EH (cell line): Measurements from ENCODE around the gene DPF3.
"Not testable (repeated sequence)": the region's sequence is repeated elsewhere in the genome, so short reads cannot be mapped to it uniquely, and the experiment has no call there.

Source experiments
- DNase-seq: peaks from one replicate; pipeline ENCODE4 v3.0.0-alpha.2; 2015; ENCODE audit warnings: low read depth

The DPF3 gene

GRCh38 chr14:72774894-72775620 lies 118.8 kb downstream of the DPF3 start:
- DNase-seq = no peak

DNA sequence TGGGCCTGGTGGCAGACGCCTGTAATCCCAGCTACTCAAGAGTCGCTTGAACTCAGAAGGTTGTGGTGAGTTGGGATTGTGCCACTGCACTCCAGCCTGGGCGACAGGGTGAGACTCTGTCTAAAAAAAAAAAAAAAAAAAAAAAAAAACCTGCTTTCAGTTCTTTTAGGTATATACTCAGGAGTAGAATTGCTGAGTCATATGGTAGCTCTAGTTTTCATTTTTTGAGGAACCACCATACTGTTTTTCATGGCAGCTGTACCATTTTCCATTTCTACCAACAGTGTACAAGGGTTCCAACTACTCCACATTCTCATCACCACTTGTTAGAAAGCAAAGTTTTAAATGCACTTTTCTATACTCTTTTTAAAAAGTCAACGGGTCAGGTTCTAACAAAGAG lies 119.8 kb downstream of the DPF3 start:
- DNase-seq = no peak

- DNase-seq = no peak
Measured at GRCh38 chr14:72771561-72771960, 122.3 kb downstream of the DPF3 start.

GRCh38 chr14:72766296-72766695 lies 127.6 kb downstream of the DPF3 start:
- no peak for DNase-seq

GRCh38 chr14:72763892-72764291 lies 130.0 kb downstream of the DPF3 start:
- no peak for DNase-seq

DNA sequence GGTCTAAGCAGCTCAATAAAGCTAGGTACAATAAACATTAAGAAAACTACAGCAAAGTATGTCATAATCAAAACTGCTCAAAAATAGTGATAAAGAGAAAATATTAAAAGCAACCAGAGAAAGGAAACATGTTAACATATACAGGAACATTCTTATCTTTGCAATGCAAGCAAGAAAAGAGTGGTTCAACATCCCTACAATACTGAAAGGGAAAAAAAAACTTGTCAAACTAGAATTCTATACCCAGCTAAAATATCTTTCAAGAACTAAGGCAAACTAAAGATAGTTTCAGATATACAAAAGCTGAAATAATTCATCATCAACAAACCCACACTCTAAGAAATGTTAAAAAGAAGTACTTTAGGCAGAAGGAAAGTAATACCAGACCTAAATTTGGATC lies 134.2 kb downstream of the DPF3 start:
- no peak for DNase-seq

GRCh38 chr14:72758993-72759392 lies 134.9 kb downstream of the DPF3 start:
- DNase-seq = no peak

DNA sequence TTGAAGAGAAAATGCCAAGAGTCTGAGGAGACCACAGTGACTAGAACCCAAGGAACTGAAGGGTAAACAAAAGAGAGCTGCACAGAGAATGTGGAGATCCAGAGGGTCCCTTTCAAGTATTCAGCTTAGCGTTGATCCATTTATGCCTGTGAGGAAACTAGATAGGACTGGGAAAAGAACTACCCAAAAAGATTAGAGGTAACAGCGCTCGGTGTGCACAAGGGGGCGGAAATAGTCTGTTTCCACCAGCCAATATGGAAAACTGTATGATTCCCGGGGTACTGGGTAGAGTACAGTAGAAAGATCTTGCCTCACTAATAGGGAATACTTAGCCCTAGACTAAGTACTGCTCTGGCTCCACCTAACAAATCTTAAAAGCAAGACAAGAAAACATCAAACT lies 135.5 kb downstream of the DPF3 start:
- DNase-seq = no peak

DNA sequence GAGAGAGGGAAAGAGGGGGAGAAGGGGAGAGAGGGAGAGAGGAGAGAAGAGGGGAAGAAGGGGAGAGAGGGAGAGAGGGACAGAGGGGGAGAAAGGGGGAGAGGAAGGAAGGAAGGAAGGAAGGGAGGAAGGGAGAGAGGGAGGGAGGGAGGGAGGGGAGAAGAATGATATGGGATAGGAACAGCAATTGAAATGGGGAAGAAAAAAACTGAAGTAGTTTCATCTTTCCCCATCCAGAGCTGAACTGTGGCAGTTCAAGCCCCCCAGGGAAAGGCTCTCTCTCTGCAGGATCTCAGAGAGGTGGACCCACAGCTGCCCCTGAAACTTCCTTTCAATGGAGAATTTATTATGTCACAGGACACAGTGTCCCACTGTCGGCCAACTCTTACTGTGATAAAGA lies 136.9 kb downstream of the DPF3 start:
- no peak for DNase-seq

GRCh38 chr14:72755766-72756165 lies 138.1 kb downstream of the DPF3 start:
- no peak for DNase-seq

GRCh38 chr14:72754949-72755348 lies 139.0 kb downstream of the DPF3 start:
- no peak for DNase-seq

DNA sequence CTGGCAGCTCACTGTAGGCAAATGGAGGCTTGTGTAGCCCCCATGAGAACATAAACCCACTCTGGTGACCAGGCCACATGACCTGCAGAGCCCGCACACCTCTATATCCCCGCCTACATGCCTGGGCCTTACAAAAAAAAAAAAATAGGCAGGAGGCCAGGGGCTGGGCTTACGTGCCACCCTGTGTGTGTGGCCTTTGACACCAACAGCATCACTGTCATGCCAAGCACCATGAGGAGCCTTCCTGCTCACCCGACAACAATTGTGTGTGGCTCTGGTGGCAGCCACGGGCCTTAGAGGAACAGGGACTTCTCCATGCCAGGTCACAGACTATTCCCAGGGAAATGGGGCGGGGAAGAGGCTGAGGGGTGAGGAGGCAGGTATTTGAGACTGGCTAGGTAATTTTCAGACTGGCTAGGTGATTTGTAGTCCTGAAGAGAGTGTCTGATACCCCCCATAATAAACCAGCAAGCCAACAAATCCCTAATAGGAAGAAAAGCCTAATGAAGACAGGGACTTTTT lies 140.0 kb downstream of the DPF3 start:
- no peak for DNase-seq

- no peak for DNase-seq
Measured at GRCh38 chr14:72753044-72753710, 140.7 kb downstream of the DPF3 start.

DNA sequence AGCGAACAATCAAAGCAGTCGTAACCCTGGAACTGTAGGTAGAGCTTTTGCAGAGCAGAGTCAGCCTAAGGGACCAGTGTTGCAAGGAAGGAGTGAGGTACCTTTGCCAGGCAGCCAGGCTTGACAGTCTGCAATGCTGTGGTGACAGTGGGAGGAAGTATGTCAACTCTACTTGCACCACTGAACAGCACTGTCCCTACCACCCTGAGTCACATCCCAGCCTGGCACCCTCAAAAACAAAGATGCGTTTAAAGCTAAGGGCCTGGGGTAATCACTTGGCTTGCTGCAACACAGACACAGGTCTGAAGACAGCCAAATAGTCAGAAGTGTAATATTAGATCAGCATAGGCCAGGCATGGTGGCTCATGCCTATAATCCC lies 141.9 kb downstream of the DPF3 start:
- DNase-seq = no peak

GRCh38 chr14:72751276-72752033 lies 142.4 kb downstream of the DPF3 start:
- DNase-seq = no peak

GRCh38 chr14:72748921-72749320 lies 145.0 kb downstream of the DPF3 start:
- not testable (repeated sequence) for DNase-seq

DNA sequence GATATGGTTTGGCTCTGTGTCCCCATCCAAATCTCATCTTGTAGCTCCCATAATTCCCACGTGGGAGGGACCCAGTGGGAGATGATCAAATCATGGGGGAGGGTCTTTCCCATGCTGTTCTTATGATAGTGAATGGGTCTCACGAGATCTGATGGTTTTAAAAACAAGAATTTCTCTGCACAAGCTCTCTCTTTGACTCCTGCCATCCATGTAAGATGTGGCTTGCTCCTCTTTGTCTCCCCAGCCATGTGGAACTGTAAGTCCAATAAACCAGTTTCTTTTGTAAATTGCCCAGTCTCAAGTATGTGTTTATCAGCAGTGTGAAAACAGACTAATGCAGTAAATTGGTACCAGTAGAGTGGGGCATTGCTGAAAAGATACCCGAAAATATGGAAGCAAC lies 146.2 kb downstream of the DPF3 start:
- no peak for DNase-seq

- DNase-seq = peak; percentile 87
Measured at GRCh38 chr14:72745991-72746980, 147.6 kb downstream of the DPF3 start.

- peak; percentile 89 for DNase-seq
Measured at GRCh38 chr14:72745546-72745945, 148.4 kb downstream of the DPF3 start.

DNA sequence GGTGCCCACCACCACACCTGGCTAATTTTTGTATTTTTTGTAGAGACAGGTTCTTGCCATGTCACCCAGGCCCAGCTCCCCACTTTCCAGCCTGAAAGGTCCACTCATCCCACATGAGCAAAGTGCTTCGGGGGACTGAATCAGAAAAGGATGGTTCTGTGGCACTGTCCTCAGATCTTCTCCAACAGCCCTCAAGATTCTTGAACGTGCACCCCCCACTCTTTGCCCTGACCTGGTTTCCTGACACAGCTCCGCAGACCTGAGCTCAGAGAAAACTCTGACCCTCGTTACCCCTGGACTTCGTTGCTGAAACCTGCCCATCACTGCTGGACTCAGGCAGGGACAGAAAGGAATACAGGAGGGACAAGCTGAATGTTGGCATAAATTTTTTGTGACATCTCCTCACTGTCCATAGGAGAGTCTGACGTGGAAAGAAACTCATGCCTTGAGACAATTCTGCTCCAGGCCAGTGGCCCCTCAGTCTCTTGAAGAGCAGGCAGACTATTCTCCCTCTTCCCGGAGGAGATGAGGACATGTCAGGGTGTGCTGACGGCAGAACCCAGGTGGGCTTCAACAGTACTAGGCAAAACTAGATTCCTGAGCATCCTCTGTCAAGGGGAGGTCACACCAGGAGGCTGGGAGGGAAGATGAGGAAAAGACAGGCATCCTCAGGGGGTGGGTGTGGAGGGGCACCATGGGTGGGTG lies 149.3 kb downstream of the DPF3 start:
- DNase-seq = no peak

DNA sequence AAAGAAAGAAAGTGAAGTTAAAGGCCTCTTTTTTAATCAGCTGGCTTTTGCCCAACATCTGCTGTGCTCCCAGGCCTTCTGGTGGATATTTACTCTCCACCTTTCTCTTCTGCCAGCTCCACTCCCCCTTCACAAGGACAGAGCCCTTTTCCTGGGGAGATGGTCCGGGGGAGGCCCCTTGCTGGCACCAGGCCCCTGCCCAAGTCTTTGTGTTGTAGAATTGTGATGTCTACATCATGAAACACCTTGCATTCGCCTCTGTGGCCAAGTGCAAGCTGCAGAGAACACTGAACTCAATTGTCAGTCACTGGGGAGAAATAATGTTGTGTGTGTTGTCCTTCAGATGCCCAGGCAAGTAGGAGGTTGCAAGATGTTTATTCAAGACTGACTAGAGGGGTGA lies 150.3 kb downstream of the DPF3 start:
- no peak for DNase-seq
